DND-41 (cell line): ENCODE data around the gene CEBPE.

Source experiments
- EZH2 ChIP-seq: IDR thresholded peaks from 3 replicates; pipeline ENCODE4 v1.6.1; 2012; ENCODE audit warnings: borderline replicate concordance, low read depth, mild to moderate bottlenecking, moderate library complexity, low read length, inconsistent platforms; ENCODE audit not compliant: severe bottlenecking
- TF ChIP-seq, protein P1 (sequence below): IDR thresholded peaks from 2 replicates; pipeline ENCODE4 v1.5.1; 2012; ENCODE audit warnings: borderline replicate concordance, low read length, moderate library complexity, mild to moderate bottlenecking; ENCODE audit not compliant: poor library complexity, severe bottlenecking; ENCODE audit errors: extremely low read depth

DNA sequence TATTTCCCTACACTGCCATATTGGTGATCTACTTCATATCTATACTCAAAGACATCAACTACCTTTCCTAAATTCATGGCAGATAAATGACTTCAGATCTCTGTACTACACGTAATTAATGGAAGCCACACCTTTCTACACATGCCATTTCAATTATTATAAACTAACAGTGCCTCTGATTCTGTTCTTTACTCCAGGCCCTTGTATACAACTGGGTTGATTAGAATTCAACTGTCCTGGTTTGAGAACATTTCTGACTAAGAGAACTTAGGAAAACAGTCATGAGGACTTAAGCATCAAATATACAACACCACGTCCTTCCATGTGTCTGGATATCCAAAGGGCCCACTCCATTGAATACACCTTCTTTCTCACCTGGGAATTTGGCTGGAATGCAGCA lies 26.0 kb downstream of the CEBPE start:
- TF ChIP-seq, protein P1, sequence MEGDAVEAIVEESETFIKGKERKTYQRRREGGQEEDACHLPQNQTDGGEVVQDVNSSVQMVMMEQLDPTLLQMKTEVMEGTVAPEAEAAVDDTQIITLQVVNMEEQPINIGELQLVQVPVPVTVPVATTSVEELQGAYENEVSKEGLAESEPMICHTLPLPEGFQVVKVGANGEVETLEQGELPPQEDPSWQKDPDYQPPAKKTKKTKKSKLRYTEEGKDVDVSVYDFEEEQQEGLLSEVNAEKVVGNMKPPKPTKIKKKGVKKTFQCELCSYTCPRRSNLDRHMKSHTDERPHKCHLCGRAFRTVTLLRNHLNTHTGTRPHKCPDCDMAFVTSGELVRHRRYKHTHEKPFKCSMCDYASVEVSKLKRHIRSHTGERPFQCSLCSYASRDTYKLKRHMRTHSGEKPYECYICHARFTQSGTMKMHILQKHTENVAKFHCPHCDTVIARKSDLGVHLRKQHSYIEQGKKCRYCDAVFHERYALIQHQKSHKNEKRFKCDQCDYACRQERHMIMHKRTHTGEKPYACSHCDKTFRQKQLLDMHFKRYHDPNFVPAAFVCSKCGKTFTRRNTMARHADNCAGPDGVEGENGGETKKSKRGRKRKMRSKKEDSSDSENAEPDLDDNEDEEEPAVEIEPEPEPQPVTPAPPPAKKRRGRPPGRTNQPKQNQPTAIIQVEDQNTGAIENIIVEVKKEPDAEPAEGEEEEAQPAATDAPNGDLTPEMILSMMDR = no peak
- no peak for TF ChIP-seq EZH2
